K562 treated with DMSO at 1 percent for 12 hours (cell line): ENCODE measurements around the gene ARSA. TPM values are rescaled to one million over a fixed set of nuclear protein-coding genes. Genes with fewer than 3 reads are reported as not detected.

Source experiments
- total RNA-seq: library from RNA; unstranded; fragments of 300-600 nt; gene quantifications from 2 replicates; pipeline ENCODE4 v1.2.3, GENCODE V29; 2022; ENCODE audit not compliant: insufficient read depth

ARSA gene
- 14.6 and 20.1 TPM in 2 replicates for total RNA-seq

DNA sequence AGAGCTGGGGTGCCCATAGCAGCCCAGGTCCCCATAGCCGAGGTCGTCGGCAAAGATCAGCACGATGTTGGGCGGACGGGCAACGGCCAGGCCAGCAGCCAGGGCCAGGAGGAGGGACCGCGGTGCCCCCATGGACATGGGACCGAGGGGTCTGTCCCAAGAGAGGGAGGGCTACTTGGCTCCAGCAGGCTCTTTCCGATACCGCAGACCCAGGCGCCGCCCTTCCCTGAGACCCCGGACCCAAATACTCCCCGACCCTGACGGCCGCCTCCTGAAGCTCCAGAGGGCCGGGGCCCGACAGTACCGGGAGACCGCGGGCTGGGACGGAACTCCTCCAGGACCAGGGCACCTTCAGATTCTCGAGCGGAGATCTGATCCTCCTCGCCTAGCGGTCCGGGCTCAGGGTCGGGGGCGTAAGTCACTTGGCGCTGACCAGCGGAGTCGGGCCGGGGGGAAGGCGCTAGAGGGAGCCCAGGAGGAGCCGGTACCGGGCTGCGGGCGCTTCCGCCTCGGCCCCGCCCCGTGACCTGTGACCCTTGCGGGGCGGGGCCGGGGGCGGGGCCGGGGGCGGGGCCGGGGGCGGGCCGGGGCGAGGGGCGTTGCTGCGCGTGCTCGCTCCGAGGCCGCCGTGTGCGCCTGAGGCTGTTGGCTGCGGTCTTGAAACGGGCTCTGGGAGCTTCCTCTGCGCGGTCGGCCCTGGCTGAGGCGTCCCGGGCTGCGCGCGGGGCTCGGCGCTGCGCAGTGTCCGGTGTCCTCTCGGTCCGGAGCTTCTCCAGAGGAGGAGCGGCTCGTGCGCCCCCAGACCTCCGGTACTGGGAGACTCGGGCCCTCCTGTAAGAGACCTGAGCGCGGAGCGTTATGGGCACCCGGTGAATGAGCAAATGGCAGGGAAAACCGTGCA lies at the start of gene ARSA:
TSS of gene ARSA (minus strand) at position 511 of the 901 bp plus-strand sequence. CDS start at position 138, 373 bp downstream.

DNA sequence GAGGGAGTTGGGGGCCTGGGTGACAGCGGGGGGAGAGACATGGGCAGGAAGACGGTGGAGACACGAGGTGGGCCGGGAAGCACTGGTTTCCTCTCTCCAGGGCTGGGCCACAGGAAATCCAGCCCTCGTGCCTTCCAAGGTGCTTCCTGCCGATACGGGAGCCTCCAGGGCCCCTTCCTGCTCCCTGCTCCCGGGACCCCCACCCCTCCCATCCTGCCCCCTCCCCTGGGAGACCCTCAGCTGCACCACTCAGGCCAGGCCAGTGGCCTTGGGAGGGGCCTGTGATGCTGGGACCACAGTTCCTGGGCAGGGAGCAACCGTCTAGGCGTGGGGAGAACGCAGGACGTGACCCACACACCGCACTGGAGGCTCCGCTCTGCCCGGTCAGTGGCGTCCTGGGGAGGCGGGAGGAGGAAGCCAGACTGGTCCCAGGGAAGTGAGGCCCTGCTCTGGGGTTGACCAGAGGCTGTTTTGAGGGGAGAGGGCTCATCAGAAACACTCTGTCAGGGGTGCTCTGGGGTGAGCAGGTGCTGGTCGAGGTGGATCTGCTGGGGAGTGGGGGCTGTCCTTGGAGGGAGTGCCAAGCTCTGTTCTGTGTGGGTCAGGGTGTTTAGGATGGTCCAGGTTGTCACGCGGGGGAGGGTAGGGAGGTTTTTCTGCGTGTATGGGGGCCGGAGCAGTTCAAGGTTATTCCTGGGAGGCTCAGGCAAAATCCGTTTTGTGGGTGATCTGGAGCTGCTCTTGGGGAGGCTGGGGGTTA lies 44.7 kb upstream of the ARSA start, which contains the start of gene SHANK3:
TSS of gene SHANK3 (plus strand) at position 353 of the 760 bp plus-strand sequence.

DNA sequence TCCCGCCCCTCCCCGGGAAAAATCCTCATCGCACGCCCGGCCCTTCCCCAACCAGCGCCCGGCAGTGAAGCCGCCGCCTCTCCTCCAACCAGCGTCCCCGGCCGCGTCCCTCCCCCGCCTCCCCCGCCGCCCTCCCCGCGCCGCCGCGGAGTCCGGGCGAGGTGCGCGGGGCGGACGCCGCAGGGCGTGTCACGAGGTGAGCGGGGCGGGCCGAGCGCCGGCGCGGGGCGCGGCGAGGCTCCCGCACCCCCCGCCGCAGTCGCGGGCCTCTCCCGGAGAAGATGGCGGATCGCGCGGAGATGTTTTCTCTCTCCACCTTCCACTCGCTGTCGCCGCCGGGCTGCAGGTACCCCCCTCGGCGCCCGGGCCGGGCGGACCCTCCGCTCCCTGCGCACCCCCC lies 27.4 kb downstream of the ARSA start, which contains the start of gene MAPK8IP2:
TSS of gene MAPK8IP2 (plus strand) at position 256 of the 400 bp plus-strand sequence. CDS start at position 282, 26 bp downstream.

DNA sequence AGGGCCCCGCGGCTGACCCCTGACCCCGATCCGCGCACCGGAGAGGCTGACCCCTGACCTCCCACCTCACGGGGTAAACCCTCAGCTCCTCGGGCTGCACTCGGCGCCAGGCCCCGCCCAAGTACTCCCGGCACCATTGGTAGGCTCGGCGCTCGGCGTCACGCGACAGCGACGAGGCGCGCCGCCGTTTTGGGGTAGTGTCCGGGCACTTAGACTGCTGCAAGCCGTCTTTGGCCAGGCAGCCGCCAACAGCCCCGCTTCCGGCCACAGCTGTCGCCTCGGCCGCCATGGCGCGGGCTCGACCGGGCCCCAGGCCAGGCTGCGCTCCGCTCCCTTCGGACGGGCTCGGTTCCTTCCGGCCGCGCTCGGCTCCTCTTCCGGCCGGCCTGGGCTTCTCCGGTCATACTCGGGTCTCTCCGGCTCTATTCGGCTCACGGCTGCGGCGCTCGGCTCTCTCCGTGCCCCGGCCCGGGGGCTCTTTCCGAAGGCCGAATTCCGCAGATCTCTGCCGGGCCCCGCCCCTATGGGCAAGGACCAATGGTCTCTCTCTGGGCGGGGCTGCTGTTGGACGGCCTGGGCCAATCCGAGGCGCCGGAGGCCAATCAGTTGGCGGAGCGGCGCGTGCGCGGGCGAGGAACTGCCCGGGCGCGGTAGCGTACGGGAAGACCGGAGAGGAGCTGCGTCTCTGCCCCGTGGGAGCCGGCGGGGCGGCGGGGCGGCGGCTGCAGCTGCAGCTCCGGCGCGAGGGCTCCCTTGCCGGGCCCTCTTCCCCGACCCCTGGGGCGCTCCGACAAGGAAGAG lies 45.3 kb downstream of the ARSA start, which contains the start of gene CHKB:
TSS of gene CHKB (minus strand) at position 357 of the 801 bp plus-strand sequence. CDS start at position 289, 68 bp downstream.

DNA sequence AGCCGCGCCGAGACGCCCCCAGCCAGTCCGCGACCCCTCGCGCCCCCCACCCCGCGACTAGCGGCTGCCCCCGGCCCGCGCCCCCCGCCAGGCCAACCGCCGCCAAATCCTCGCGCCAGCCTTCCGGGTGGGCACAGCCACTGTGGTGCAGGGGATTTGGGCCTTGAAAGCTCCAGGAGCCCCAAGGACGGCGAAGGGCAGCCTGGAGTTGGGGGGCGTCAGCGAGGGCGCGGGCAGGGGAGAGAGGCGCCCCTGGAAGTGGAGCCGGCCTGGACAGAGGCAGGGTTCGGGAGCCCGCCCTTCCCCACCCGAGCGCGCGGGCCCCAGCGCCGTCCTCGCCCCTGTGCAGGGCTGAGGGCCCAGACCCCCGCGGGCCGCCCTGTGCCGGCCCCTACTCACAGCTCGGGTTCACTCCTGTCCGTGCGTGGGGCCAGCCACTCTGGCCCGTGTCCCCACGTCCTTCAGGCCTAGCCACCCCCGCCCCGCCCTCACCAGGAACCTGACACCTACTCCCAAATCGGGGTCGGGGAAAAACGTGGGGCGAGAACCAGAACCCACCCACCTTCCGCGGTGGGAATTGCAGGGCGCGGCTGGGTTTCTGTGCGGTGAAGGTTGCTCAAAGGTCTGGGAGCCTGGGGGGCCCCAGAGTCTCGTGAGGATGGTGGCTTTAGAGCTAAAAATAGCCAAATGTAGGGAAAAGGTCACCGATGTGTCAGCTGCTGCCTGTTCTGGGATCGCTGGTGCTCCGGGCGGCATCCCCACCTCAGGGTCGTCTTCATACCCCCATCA lies 49.8 kb downstream of the ARSA start, which contains the start of gene CPT1B:
TSS of gene CPT1B (minus strand) at position 441 of the 789 bp plus-strand sequence. CDS start 512 bp downstream, outside the sequence.

Other genes starting within 250 kb of the ARSA start
- 39.8 and 53.2 TPM in 2 replicates for gene SBF1, start 153.1 kb downstream of the ARSA start, total RNA-seq
- gene ADM2, start 146.6 kb downstream of the ARSA start, total RNA-seq, result 5.9 and 9.7 TPM in 2 replicates
- not detected in 2 replicates for gene MIOX, start 141.3 kb downstream of the ARSA start, total RNA-seq
- gene LMF2, start 120.5 kb downstream of the ARSA start, total RNA-seq, result 47.0 and 59.2 TPM in 2 replicates
- gene NCAPH2, start 119.9 kb downstream of the ARSA start, total RNA-seq, result 73.6 and 85.3 TPM in 2 replicates
- 1.5 and 4.1 TPM in 2 replicates for gene SCO2, start 102.6 kb downstream of the ARSA start, total RNA-seq
- gene TYMP, start 98.1 kb downstream of the ARSA start, total RNA-seq, result 1.9 and 8.0 TPM in 2 replicates
- gene KLHDC7B, start 82.3 kb downstream of the ARSA start, total RNA-seq, result 7.0 and 9.5 TPM in 2 replicates
- gene SYCE3, start 65.2 kb downstream of the ARSA start, total RNA-seq, result not detected in 2 replicates
- 4.1 and 13.6 TPM in 2 replicates for gene CPT1B, start 49.7 kb downstream of the ARSA start, total RNA-seq
- 9.6 and 19.1 TPM in 2 replicates for gene CHKB, start 45.3 kb downstream of the ARSA start, total RNA-seq
- 0.35 and 0.79 TPM in 2 replicates for gene MAPK8IP2, start 27.4 kb downstream of the ARSA start, total RNA-seq
- not detected in 2 replicates for gene SHANK3, start 44.7 kb upstream of the ARSA start, total RNA-seq
- not detected in 2 replicates for gene ACR, start 110.1 kb upstream of the ARSA start, total RNA-seq
- 2.5 and 4.8 TPM in 2 replicates for gene RABL2B, start 155.5 kb upstream of the ARSA start, total RNA-seq